GM12878 (cell line): ENCODE measurements around the gene S1PR1. TPM values are rescaled to one million over a fixed set of nuclear protein-coding genes. Genes with fewer than 3 reads are reported as not detected.

ENCODE experiments used
- ATAC-seq: fragments of 200-7000 bp; cut with Tn5 transposase; 3 replicates; pipeline ENCODE4 v1.9.1; 2020; ENCODE audit warnings: mild to moderate bottlenecking, moderate library complexity
- BruUV-seq: library from RNA; stranded (reverse); fragments of 400-500 nt; replicated peaks from 2 replicates; lab custom pipeline; 2021; lab: Mats Ljungman, UMichigan
- CTCF ChIA-PET: fragments of 300-600 bp; sonication (Branson Sonifier 250); formaldehyde crosslinking; extraction: SDS; loops from one replicate; lab custom pipeline; 2021; ENCODE audit warnings: inconsistent platforms; lab: Yijun Ruan, JAX
- POLR2A ChIA-PET: fragments of 350-600 bp; formaldehyde crosslinking; extraction: SDS; loops from one replicate; lab custom pipeline; 2021; ENCODE audit warnings: inconsistent platforms; lab: Charles Lee
- RAD21 ChIA-PET: fragments of 300-600 bp; sonication (Branson Sonifier 250); formaldehyde crosslinking; loops from one replicate; lab custom pipeline; 2023; ENCODE audit warnings: antibody characterized with exemption; ENCODE audit not compliant: unreplicated experiment; lab: Charles Lee
- SMC1A ChIA-PET: fragments of 300-600 bp; sonication (Branson Sonifier 250); formaldehyde crosslinking; loops from one replicate; lab custom pipeline; 2023; ENCODE audit not compliant: unreplicated experiment, uncharacterized antibody; lab: Charles Lee
- DNase-seq: peaks from one replicate; pipeline ENCODE4 v3.0.0-alpha.2; 2011; ENCODE audit warnings: low read depth, low spot score
- FAIRE-seq: peaks from 3 replicates; lab custom pipeline; 2011; peaks lifted over from hg19 to GRCh38; lab: Jason Lieb, UNC
- H2AFZ ChIP-seq: 2 replicates; pipeline ENCODE4 v1.6.0; 2011; ENCODE audit warnings: low read depth, low read length, control low read depth; ENCODE audit not compliant: control insufficient read depth
- H3K27ac ChIP-seq: 2 replicates; pipeline ENCODE4 v1.5.1; 2011; ENCODE audit warnings: control low read depth; ENCODE audit not compliant: control insufficient read depth, insufficient read depth
- H3K27me3 ChIP-seq, 2 experiments: replicated peaks in 1 of 2; 2 replicates each; pipeline versions ENCODE4 v1.6.0 to v1.6.1; 2011; ENCODE audit warnings: low read length in 1 of 2; ENCODE audit not compliant: control insufficient read depth in 2 of 2, insufficient read depth in 2 of 2
- H3K36me3 ChIP-seq, 2 experiments: 2 replicates each; pipeline ENCODE4 v1.5.1; 2011; ENCODE audit warnings: low read length in 1 of 2; ENCODE audit not compliant: control insufficient read depth in 2 of 2, insufficient read depth in 2 of 2
- H3K4me1 ChIP-seq: 2 replicates; pipeline ENCODE4 v1.6.1; 2011; ENCODE audit warnings: mild to moderate bottlenecking, low read length, moderate library complexity, mixed read lengths; ENCODE audit not compliant: control insufficient read depth, insufficient read depth
- H3K4me2 ChIP-seq: 2 replicates; pipeline ENCODE4 v1.6.0; 2011; ENCODE audit warnings: control low read depth; ENCODE audit not compliant: control insufficient read depth, insufficient read depth
- H3K4me3 ChIP-seq: fragments of 200-600 bp; sonication (generic); 2 replicates; pipeline ENCODE4 v1.5.1; 2016
- H3K79me2 ChIP-seq: 2 replicates; pipeline ENCODE4 v1.6.0; 2011; ENCODE audit warnings: low read length; ENCODE audit not compliant: control insufficient read depth, insufficient read depth
- H3K9ac ChIP-seq: 2 replicates; pipeline ENCODE4 v1.8.0; 2011; ENCODE audit warnings: low read length, control low read depth, mixed read lengths; ENCODE audit not compliant: control insufficient read depth, insufficient read depth
- H3K9me3 ChIP-seq: replicated peaks from 3 replicates; pipeline ENCODE4 v1.5.1; 2011; ENCODE audit warnings: mild to moderate bottlenecking, low read length; ENCODE audit not compliant: control insufficient read depth, insufficient read depth
- H4K20me1 ChIP-seq: 2 replicates; pipeline ENCODE4 v1.6.0; 2011; ENCODE audit not compliant: control insufficient read depth, insufficient read depth
- CREM ChIP-seq: IDR thresholded peaks from 2 replicates; pipeline ENCODE4 v1.6.1; 2014; ENCODE audit warnings: antibody characterized with exemption, low read depth
- EED ChIP-seq: sonication (generic); IDR thresholded peaks from 2 replicates; pipeline ENCODE4 v1.6.1; 2016; ENCODE audit warnings: antibody characterized with exemption, low read depth
- EGR1 ChIP-seq, 2 experiments: IDR thresholded peaks; 1 replicate in 1 of 2; 2 replicates in 1 of 2; pipeline ENCODE4 v1.6.1; 2011 to 2012; ENCODE audit warnings: low read depth in 2 of 2, low read length in 2 of 2, borderline replicate concordance in 1 of 2, mild to moderate bottlenecking in 1 of 2, moderate library complexity in 1 of 2
- FOXM1 ChIP-seq: IDR thresholded peaks from 2 replicates; pipeline ENCODE4 v1.6.1; 2012; ENCODE audit warnings: low read depth, mild to moderate bottlenecking, inconsistent platforms, low read length, moderate library complexity
- MTA2 ChIP-seq: fragments of 450-650 bp; IDR thresholded peaks from 2 replicates; pipeline ENCODE4 v1.6.1; 2016; ENCODE audit warnings: low read depth, mild to moderate bottlenecking, moderate library complexity
- POLR2AphosphoS5 ChIP-seq: IDR thresholded peaks from 2 replicates; pipeline ENCODE4 v1.6.1; 2011; ENCODE audit warnings: mild to moderate bottlenecking, low read length, inconsistent platforms
- SIN3A ChIP-seq: IDR thresholded peaks from 2 replicates; pipeline ENCODE4 v1.6.1; 2012; ENCODE audit warnings: low read depth, low read length, improper control_type of control experiment
- SPI1 ChIP-seq: IDR thresholded peaks from 2 replicates; pipeline ENCODE4 v1.6.1; 2011; ENCODE audit warnings: low read depth, mild to moderate bottlenecking, low read length, moderate library complexity, borderline replicate concordance; ENCODE audit not compliant: insufficient read depth
- TCF12 ChIP-seq: IDR thresholded peaks from 2 replicates; pipeline ENCODE4 v1.6.1; 2011; ENCODE audit warnings: low read depth, mild to moderate bottlenecking, low read length
- ZNF622 ChIP-seq: fragments of 450-650 bp; IDR thresholded peaks from 2 replicates; pipeline ENCODE4 v1.6.1; 2017; ENCODE audit warnings: mild to moderate bottlenecking, inconsistent platforms
- WGBS: methylation state at CpG from one replicate; pipeline ENCODE4 v1.1.6; 2016; ENCODE audit warnings: low lambda C conversion rate; ENCODE audit not compliant: insufficient replicate concordance, insufficient coverage; ENCODE audit errors: missing lambda C conversion rate; 5-methylcytosine and 5-hydroxymethylcytosine counted together
- in situ Hi-C: fragments of 300-500 bp; cut with MboI; formaldehyde crosslinking; loops from 9 replicates; pipeline ENCODE4 v1.14.3; 2018; ENCODE audit warnings: mixed read lengths
- intact Hi-C: fragments of 100-400 bp; cut with micrococcal nuclease; formaldehyde crosslinking; loops from one replicate; pipeline ENCODE4 v1.14.2; 2022; ENCODE audit not compliant: unreplicated experiment
- polyA plus RNA-seq, 11 experiments: library from polyadenylated mRNA; depleted of rRNA in 4 of 11; unstranded in 6 of 11; stranded (reverse) in 5 of 11; fragments of >200 nt; fragmentation: Nextera tagmentation in 4 of 11; fragmentation: Illumina TruSeq in 1 of 11; extraction: Ambion mirVana in 4 of 11; extraction: Trizol in 1 of 11; gene quantifications; 1 replicate in 1 of 11; 2 replicates in 10 of 11; pipeline versions ENCODE4 v1.2.1 to v1.2.3, GENCODE V29; 2011 to 2016; ENCODE audit warnings: inconsistent platforms in 2 of 11, missing spikeins in 2 of 11, low read depth in 1 of 11
- total RNA-seq, 4 experiments: library from RNA; depleted of rRNA in 3 of 4; stranded (reverse); fragments of >200 nt in 3 of 4; fragmentation: Illumina TruSeq in 1 of 4; extraction: Trizol in 1 of 4; gene quantifications; 2 replicates each; pipeline versions ENCODE4 v1.2.1 to v1.2.3, GENCODE V29; 2013 to 2021

The S1PR1 gene
- total and polyA plus RNA-seq, 10 of the 15 experiments (the other 5 are each of a cell fraction or from before 2014, with no cell fraction given), result 3.8 to 59.4 (median 30.7) TPM

DNA sequence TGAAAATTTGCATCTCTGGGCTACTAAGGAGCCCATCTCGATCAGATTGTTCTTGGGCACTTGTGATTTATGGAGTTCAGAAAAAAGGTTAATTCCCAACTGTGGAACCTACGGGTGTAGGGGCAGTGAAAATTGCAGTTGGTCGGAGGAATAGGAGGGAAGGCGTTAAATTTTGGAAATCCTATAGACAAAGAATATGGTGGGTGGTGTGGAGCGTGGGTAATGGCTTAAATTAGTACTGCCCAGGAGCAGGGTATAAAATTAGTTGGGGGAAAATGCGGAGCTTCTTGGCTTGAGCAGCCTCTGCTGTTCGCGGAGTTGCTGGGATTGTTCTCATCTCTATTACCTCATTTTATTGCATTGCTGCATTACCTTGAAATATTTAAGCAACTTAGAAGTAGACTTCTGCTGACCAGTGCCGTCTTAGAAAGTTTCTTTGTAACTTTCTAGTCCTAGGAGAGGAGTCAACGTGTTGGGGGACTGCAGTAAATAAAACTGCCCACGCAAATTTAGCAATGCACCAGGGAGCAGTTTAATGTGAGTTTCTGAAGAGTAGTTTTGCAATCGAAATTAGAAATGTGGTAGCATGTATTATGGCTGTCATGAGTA, 514 bp downstream of the S1PR1 start (continued):
- TF ChIP-seq POLR2AphosphoS5 (0 out of 2 replicates have a peak, but pooled peaks have one; percentile 41), SPI1 (no peak)

DNA sequence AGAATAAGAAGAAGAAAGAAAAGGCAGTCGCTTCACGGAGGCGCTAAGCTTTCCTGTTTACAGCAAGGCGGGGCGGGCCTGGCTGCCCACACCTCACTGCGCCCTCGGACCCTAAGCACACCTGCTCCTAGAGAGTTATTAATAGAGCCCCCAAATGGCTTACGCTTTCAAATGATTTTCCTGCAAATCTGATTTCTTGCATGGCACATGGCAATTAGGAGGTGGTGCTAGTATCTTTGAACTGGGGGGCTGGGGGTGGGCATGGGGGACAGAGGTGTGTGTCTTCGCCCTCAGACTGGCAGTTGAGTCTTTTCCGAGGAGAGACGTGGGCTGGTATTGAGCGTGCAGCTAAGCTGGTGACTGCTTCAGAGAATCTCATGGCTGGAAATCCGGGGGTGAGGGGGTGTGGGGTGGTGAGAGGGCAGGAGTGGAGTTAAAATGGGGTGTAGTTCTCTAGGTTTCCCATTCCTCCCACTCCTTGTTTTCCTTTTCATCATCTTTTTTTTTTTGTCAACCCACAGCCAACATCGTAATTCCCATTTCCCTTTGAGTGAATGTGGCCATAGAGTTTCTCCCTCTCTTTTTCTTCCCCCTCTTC, 1.3 kb downstream of the S1PR1 start:
- ChIA-PET SMC1A (interaction anchor here (0.6 to 4.7 kb wide), 38 partner anchors 10 to 319 kb away, joined by 3 to 49 read pairs (median 4); no protein-coding TSS in a partner anchor), CTCF (interaction anchor here (0.6 to 5.7 kb wide), 84 partner anchors 9 to 337 kb away, joined by 3 to 86 read pairs (median 4); no protein-coding TSS in a partner anchor), POLR2A (interaction anchor here (0.7 to 1.4 kb wide), 5 partner anchors 9 to 720 kb away, joined by 3 to 4 read pairs (median 3); no protein-coding TSS in a partner anchor), RAD21 (interaction anchor here (0.6 to 5.1 kb wide), 25 partner anchors 9 to 319 kb away, joined by 3 to 46 read pairs (median 5); no protein-coding TSS in a partner anchor)
- peaks cover 32% of the 10 kb centered on the region for H3K4me1 ChIP-seq
- ATAC-seq (peak; percentile 42), FAIRE-seq (no peak), DNase-seq (no peak)
- H3K9me3 ChIP-seq, result no peaks in the 10 kb centered on the region
- peaks cover 60% of the 10 kb centered on the region for H3K79me2 ChIP-seq
- no peak overlapping the region for H2AFZ ChIP-seq
- TF ChIP-seq TCF12, result 0 out of 2 replicates have a peak, but pooled peaks have one; percentile 33
- no peak for TF ChIP-seq ZNF622
- 0 out of 2 replicates have a peak, but pooled peaks have one; percentile 18 for TF ChIP-seq FOXM1
- TF ChIP-seq EGR1 (IDR thresholded peaks at IDR 0.05; ENCODE audit: borderline replicate concordance in 1 of 2, low read depth in 2 of 2, low read length in 2 of 2), result peak in 1 of 2 experiments; percentile 29; a peak in 1 of 3 replicates
- no peak for TF ChIP-seq MTA2
- 0 out of 2 replicates have a peak, but pooled peaks have one; percentile 10 for TF ChIP-seq CREM
- no peak for TF ChIP-seq SIN3A
- TF ChIP-seq EED, result no peak; the same call in 1 of the 2 replicates
- peaks cover 5% of the 10 kb centered on the region; the same call in 1 of the 2 replicates for H4K20me1 ChIP-seq
- H3K27me3 ChIP-seq, result no peaks in the 10 kb centered on the region
- H3K9ac ChIP-seq, result peak overlapping the region; percentile 65
- H3K27ac ChIP-seq, result peak overlapping the region; percentile 43
- H3K4me3 ChIP-seq, result peak overlapping the region; percentile 81
- 1% methylated on average over 13 of the region's 14 CpGs for WGBS
- no TSS peak for BruUV-seq
- in situ Hi-C loops, result no loop called here
- intact Hi-C loops, result loop anchor here (1.0 to 5.0 kb wide), 8 partner anchors 59 to 317 kb away; partner anchors contain the start of gene DPH5
- H3K4me2 ChIP-seq, result peak overlapping the region; percentile 80; the same call in 1 of the 2 replicates
- H3K36me3 ChIP-seq, result peaks cover 6 to 22% of the 10 kb centered on the region in 2 experiments
